ENCODE results near the gene SLIT3.

- TF ChIP-seq CTCF (IDR thresholded peaks at IDR 0.05) = no peak
- TF ChIP-seq POLR2AphosphoS5 (IDR thresholded peaks at IDR 0.05; ENCODE audit: insufficient read depth in 1 of 2, low read depth in 1 of 2) = no peak
Measured at GRCh38 chr5:168881427-168882149, 419.4 kb downstream of the SLIT3 start.
